Activated T-cell treated with anti-CD3 and anti-CD28 coated beads, Interleukin-2, amount 50 U/mL, for 48 hours (primary cell): Measurements from ENCODE around the gene CCNL1.

ENCODE experiments used
- DNase-seq, 2 experiments: peaks; one replicate each; pipeline ENCODE4 v3.0.0-alpha.2; 2020

The CCNL1 gene

GRCh38 chr3:157102098-157102497, 57.8 kb downstream of the CCNL1 start:
- no peak for DNase-seq

- DNase-seq = no peak
Measured at GRCh38 chr3:157101486-157101885, 58.5 kb downstream of the CCNL1 start.

GRCh38 chr3:157100608-157101396, 59.1 kb downstream of the CCNL1 start:
- DNase-seq = no peak

- DNase-seq = no peak
Measured at GRCh38 chr3:157100096-157100477, 59.9 kb downstream of the CCNL1 start.

GRCh38 chr3:157099326-157100095, 60.4 kb downstream of the CCNL1 start:
- no peak for DNase-seq

- no peak for DNase-seq
Measured at GRCh38 chr3:157098823-157099185, 61.1 kb downstream of the CCNL1 start.

GRCh38 chr3:157098121-157098822, 61.7 kb downstream of the CCNL1 start:
- no peak for DNase-seq
